ENCODE measurements around the gene KIAA0513.

The KIAA0513 gene

DNA sequence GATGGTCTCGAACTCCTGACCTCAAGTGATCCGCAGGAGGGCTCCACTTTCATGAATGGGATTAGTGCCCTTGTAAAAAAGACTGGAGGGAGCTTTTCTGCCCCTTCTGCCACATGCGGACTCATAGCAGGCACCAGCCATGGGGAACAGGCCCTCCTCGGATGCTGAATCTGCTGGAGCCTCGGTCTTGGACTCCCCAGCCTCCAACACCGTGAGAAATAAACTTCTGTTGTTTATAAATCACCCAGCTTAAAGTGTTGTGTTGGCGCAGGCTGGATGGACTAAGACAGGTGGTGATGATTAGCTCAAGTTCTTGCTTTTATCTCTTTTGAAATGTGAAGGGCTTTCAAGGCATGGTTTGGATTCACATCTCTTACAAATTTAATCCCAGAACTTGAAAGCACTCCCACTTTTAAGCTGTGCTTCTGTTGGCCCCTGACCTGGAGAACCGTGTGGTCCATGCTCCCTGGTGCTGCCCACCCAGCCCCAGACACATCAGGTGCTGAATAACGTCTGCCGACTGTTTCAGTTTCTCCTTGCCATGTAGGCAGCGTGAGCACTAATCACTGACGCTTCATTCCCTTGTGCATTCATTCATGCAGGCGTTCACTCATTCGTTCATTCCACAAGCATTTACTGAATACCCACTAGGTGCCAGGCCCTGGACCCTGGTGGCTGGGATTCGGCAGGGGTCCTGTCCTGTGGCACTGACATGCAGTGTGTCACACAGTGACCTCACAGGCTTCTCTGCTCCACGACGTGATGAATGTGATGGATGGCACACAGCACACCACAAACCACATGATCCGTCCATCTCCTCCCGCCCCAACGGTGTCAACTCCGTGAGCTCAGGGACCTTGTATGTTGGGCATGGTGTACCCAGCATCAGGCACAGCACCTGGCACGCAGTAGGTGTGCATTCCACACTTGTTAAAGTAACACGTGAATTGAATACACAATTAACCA is 75.8 kb downstream of the KIAA0513 start:
- TF ChIP-seq POLR2AphosphoS5 (IDR thresholded peaks at IDR 0.05; ENCODE audit: low read depth, low read length): no peak
- TF ChIP-seq, protein P1, sequence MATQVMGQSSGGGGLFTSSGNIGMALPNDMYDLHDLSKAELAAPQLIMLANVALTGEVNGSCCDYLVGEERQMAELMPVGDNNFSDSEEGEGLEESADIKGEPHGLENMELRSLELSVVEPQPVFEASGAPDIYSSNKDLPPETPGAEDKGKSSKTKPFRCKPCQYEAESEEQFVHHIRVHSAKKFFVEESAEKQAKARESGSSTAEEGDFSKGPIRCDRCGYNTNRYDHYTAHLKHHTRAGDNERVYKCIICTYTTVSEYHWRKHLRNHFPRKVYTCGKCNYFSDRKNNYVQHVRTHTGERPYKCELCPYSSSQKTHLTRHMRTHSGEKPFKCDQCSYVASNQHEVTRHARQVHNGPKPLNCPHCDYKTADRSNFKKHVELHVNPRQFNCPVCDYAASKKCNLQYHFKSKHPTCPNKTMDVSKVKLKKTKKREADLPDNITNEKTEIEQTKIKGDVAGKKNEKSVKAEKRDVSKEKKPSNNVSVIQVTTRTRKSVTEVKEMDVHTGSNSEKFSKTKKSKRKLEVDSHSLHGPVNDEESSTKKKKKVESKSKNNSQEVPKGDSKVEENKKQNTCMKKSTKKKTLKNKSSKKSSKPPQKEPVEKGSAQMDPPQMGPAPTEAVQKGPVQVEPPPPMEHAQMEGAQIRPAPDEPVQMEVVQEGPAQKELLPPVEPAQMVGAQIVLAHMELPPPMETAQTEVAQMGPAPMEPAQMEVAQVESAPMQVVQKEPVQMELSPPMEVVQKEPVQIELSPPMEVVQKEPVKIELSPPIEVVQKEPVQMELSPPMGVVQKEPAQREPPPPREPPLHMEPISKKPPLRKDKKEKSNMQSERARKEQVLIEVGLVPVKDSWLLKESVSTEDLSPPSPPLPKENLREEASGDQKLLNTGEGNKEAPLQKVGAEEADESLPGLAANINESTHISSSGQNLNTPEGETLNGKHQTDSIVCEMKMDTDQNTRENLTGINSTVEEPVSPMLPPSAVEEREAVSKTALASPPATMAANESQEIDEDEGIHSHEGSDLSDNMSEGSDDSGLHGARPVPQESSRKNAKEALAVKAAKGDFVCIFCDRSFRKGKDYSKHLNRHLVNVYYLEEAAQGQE (IDR thresholded peaks at IDR 0.05; ENCODE audit: insufficient read depth in 1 of 2, low read depth in 2 of 2, low read length in 2 of 2): no peak
- no peak for TF ChIP-seq TAF1 (IDR thresholded peaks at IDR 0.05; ENCODE audit: borderline replicate concordance, insufficient read depth, low read length)
- TF ChIP-seq SIN3A (IDR thresholded peaks at IDR 0.05; ENCODE audit: borderline replicate concordance, insufficient read depth, low read length): no peak
- no peak for TF ChIP-seq FOXP2 (optimal IDR thresholded peaks at IDR 0.05; ENCODE audit: borderline replicate concordance, extremely low read depth, extremely low read length, insufficient read depth)

DNA sequence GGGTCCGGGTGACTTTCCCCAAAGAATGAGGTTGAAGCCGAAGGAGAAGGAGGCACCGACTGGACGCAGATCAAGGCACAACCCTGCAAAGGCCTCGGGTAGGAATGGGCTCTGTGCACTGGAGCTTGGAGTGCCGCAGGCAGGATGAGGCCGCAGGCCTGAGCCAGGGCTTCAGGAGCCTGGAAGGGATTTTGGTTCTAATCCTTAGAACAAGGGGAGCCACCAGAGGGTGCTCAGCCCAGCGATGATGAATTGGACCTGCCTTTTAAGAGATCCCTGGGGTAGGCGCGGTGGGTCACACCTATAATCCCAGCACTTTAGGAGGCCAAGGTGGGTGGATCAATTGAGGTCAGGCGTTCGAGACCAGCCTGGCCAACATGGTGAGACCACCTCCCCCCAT is 76.6 kb downstream of the KIAA0513 start:
- TF ChIP-seq TAF1 (IDR thresholded peaks at IDR 0.05; ENCODE audit: borderline replicate concordance, insufficient read depth, low read length) (no peak), FOXP2 (optimal IDR thresholded peaks at IDR 0.05; ENCODE audit: borderline replicate concordance, extremely low read depth, extremely low read length, insufficient read depth) (no peak), SIN3A (IDR thresholded peaks at IDR 0.05; ENCODE audit: borderline replicate concordance, insufficient read depth, low read length) (no peak), POLR2AphosphoS5 (IDR thresholded peaks at IDR 0.05; ENCODE audit: low read depth, low read length) (no peak)
- TF ChIP-seq, protein P1 (IDR thresholded peaks at IDR 0.05; ENCODE audit: insufficient read depth in 1 of 2, low read depth in 2 of 2, low read length in 2 of 2): no peak

DNA sequence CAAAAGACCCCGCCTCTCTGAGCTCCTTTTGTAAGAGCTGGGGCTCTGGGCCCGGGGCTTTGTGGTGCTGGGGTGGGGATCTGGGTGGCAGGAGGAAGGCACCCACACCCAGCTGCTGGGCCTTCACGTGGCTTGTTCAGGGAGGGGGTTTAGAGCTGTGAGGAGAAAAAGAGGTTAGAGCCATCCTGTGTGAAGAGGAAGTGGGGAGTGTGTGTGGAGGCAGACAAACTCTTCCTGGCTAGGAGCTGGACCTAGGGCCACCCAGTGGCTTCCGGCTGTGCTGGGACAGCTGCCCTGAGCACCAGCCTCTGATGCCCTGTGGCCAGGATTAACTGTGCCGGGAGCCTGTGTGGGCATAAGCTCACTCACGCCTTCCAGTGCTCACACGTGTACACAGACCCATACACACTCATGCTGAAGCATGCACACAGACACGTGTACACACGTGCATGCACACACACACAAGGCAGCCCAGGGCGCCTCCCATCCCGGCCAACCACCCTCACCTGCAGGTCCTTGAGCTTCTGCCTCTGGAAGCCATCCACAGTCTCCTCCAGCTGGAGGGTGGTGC is 77.3 kb downstream of the KIAA0513 start:
- TF ChIP-seq POLR2AphosphoS5 (IDR thresholded peaks at IDR 0.05; ENCODE audit: low read depth, low read length): no peak
- no peak for TF ChIP-seq TAF1 (IDR thresholded peaks at IDR 0.05; ENCODE audit: borderline replicate concordance, insufficient read depth, low read length)
- TF ChIP-seq FOXP2 (optimal IDR thresholded peaks at IDR 0.05; ENCODE audit: borderline replicate concordance, extremely low read depth, extremely low read length, insufficient read depth): no peak
- TF ChIP-seq, protein P1 (IDR thresholded peaks at IDR 0.05; ENCODE audit: insufficient read depth in 1 of 2, low read depth in 2 of 2, low read length in 2 of 2): no peak
- TF ChIP-seq SIN3A (IDR thresholded peaks at IDR 0.05; ENCODE audit: borderline replicate concordance, insufficient read depth, low read length): no peak

DNA sequence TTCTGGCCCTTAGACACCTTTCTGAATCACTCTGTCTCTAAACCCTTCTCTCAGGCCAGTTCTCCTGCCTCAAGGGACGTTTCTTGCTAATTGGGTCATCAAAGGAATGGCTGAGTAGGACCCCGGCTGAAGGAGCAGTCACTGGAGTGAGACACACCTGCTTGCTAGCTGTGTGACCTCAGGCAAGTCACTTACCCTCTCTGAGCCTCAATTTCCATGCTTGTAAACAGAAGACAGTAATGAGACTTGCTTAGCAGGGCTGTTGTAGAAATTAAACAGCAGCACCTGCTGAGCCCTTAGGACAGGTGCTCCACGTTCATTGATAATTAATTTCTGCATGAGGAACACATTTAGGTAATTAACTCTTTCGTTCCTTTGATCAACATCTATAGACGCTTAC is 77.9 kb downstream of the KIAA0513 start:
- TF ChIP-seq POLR2AphosphoS5 (IDR thresholded peaks at IDR 0.05; ENCODE audit: low read depth, low read length) (no peak), SIN3A (IDR thresholded peaks at IDR 0.05; ENCODE audit: borderline replicate concordance, insufficient read depth, low read length) (no peak)

DNA sequence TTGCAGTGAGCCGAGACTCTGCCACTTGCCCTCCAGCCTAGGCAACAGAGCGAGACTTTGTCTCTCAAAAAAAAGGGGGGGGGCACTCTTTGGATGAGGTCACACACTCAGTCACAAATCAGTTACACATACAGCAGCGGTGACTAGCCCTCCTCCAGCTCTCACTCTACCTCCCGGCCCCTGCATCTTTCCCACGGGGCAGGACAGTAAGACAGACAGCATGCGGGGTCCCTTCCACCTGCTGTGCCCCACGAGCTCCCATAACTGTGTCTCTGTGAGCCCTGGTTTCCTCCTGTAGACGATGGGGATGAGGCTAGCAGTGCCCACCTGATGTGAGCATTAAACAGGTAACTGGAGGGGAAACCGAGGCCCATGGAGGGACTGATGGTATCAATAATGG is 79.5 kb downstream of the KIAA0513 start:
- TF ChIP-seq TAF1 (IDR thresholded peaks at IDR 0.05; ENCODE audit: borderline replicate concordance, insufficient read depth, low read length) (no peak), FOXP2 (optimal IDR thresholded peaks at IDR 0.05; ENCODE audit: borderline replicate concordance, extremely low read depth, extremely low read length, insufficient read depth) (no peak), POLR2AphosphoS5 (IDR thresholded peaks at IDR 0.05; ENCODE audit: low read depth, low read length) (no peak), SIN3A (IDR thresholded peaks at IDR 0.05; ENCODE audit: borderline replicate concordance, insufficient read depth, low read length) (no peak)
- TF ChIP-seq, protein P1 (IDR thresholded peaks at IDR 0.05; ENCODE audit: insufficient read depth in 1 of 2, low read depth in 2 of 2, low read length in 2 of 2): no peak
